Measurements from ENCODE around the gene ZFYVE28.

ZFYVE28 gene

GRCh38 chr4:2396781-2397368 lies 21.6 kb downstream of the ZFYVE28 start:
- ChIA-PET CTCF (no interaction called here), POLR2A (no interaction called here)
- TF ChIP-seq CTCF (IDR thresholded peaks at IDR 0.05; ENCODE audit: insufficient read depth, low read length, missing control alignments) = no peak
- DNase-seq (ENCODE audit: low read depth, low spot score) = no peak
- no peak overlapping the region for H3K4me3 ChIP-seq (ENCODE audit: low read depth, low read length)

- H3K4me3 ChIP-seq (ENCODE audit: low read depth, low read length) = no peak overlapping the region
- no peak for TF ChIP-seq CTCF (IDR thresholded peaks at IDR 0.05; ENCODE audit: insufficient read depth, low read length, missing control alignments)
- no peak for DNase-seq (ENCODE audit: low read depth, low spot score)
- CTCF ChIA-PET = no interaction called here
- POLR2A ChIA-PET = interaction anchor here (0.6 to 1.0 kb wide), 2 partner anchors 20 to 498 kb away, joined by 3 read pairs; no protein-coding TSS in a partner anchor
Measured at GRCh38 chr4:2395584-2395983, 22.9 kb downstream of the ZFYVE28 start.

GRCh38 chr4:2395038-2395437 lies 23.4 kb downstream of the ZFYVE28 start:
- ChIA-PET POLR2A (interaction anchor here (0.6 kb wide), 1 partner anchor 499 kb away, joined by 3 read pairs; no protein-coding TSS in a partner anchor), CTCF (no interaction called here)
- peak; percentile 17 for DNase-seq (ENCODE audit: low read depth, low spot score)
- H3K4me3 ChIP-seq (ENCODE audit: low read depth, low read length) = no peak overlapping the region
- TF ChIP-seq CTCF (IDR thresholded peaks at IDR 0.05; ENCODE audit: insufficient read depth, low read length, missing control alignments) = no peak

DNA sequence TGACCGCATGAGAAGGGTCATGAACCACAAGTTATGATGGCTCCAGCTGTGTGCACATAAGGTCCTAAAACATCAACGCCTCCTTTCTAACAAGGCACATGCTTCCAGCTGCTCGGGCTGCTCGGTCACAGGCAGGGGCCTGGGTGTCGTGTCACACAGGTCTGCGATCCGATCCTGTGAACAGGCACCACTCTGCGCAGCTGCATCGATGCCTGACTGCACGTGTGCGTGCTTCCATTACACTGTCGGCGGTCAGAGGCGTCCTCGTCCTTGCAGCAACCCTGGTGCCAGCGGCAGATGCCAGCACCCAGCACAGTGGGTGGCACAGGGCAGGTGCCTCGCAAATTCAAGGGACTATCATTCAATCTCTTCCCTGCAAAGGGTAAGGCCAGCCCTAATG lies 23.9 kb downstream of the ZFYVE28 start:
- TF ChIP-seq CTCF (IDR thresholded peaks at IDR 0.05; ENCODE audit: insufficient read depth, low read length, missing control alignments) = no peak
- ChIA-PET CTCF (no interaction called here), POLR2A (no interaction called here)
- no peak for DNase-seq (ENCODE audit: low read depth, low spot score)
- no peak overlapping the region for H3K4me3 ChIP-seq (ENCODE audit: low read depth, low read length)

DNA sequence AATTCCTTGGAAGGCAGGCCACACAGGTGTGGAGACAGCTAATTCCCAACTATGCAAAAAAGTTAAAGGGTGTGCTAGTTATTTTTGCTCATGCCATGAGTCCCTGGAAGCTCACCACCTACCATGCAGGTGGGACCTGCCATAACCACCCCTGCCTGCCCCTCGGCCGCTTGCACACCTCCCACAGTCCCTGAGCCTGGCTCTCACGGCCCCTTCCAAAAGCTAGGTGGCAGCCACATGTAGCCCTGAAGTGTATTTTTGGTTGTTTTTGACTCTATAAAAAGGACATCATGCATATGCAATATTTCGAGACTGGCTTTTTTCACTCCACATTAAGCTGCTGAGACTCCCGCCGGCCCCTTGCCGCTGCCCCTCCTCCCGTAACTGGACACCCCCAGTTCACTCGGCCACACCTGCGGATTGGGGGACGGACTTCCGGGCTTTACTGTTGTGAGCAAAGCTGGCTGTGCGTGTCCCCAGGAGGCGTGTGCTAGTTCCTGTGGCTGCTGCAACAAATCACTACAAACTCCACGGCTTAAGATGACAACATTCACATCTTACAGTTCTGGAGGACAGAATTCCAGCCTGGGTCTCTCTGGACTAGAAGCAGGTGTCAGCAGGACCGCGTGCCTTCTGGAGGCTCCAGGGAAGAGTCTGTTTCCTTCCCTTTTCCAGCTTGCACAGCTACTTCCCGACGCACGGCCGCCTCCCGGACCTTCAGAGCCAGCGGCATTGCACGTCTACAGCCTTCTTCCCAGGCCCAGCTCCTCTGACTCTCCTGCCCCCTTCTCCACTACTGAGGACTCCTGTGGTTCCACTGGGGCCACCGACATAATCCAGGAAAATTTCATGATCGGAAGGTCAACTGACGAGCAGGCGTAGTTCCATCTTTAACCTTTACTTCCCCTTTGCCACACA lies 24.8 kb downstream of the ZFYVE28 start:
- ChIA-PET POLR2A (no interaction called here), CTCF (interaction anchor here (0.9 kb wide), 1 partner anchor 19 kb away, joined by 3 read pairs; no protein-coding TSS in a partner anchor)
- no peak for DNase-seq (ENCODE audit: low read depth, low spot score)
- no peak overlapping the region for H3K4me3 ChIP-seq (ENCODE audit: low read depth, low read length)
- TF ChIP-seq CTCF (IDR thresholded peaks at IDR 0.05; ENCODE audit: insufficient read depth, low read length, missing control alignments) = no peak

GRCh38 chr4:2390784-2391421 lies 27.5 kb downstream of the ZFYVE28 start:
- DNase-seq (ENCODE audit: low read depth, low spot score) = no peak
- no peak for TF ChIP-seq CTCF (IDR thresholded peaks at IDR 0.05; ENCODE audit: insufficient read depth, low read length, missing control alignments)
- ChIA-PET POLR2A (no interaction called here), CTCF (no interaction called here)
- H3K4me3 ChIP-seq (ENCODE audit: low read depth, low read length) = no peak overlapping the region
